Loucy (cell line): ENCODE data around the gene NMU.

Source experiments
- EZH2phosphoT487 ChIP-seq: fragments of 200-600 bp; IDR thresholded peaks from 2 replicates; pipeline ENCODE4 v1.6.1; 2018; ENCODE audit warnings: antibody characterized with exemption, mild to moderate bottlenecking, moderate library complexity, borderline replicate concordance
- TF ChIP-seq, protein P1 (sequence below): fragments of 200-600 bp; sonication (generic); conservative IDR thresholded peaks from 2 replicates; pipeline ENCODE4 v1.5.1; 2014; ENCODE audit warnings: mild to moderate bottlenecking, antibody characterized with exemption, low read length

- TF ChIP-seq, protein P1, sequence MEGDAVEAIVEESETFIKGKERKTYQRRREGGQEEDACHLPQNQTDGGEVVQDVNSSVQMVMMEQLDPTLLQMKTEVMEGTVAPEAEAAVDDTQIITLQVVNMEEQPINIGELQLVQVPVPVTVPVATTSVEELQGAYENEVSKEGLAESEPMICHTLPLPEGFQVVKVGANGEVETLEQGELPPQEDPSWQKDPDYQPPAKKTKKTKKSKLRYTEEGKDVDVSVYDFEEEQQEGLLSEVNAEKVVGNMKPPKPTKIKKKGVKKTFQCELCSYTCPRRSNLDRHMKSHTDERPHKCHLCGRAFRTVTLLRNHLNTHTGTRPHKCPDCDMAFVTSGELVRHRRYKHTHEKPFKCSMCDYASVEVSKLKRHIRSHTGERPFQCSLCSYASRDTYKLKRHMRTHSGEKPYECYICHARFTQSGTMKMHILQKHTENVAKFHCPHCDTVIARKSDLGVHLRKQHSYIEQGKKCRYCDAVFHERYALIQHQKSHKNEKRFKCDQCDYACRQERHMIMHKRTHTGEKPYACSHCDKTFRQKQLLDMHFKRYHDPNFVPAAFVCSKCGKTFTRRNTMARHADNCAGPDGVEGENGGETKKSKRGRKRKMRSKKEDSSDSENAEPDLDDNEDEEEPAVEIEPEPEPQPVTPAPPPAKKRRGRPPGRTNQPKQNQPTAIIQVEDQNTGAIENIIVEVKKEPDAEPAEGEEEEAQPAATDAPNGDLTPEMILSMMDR, result no peak
- TF ChIP-seq EZH2phosphoT487, result no peak
These were observed 48.2 kb upstream of the NMU start for GRCh38 chr4:55684276-55684675.
